ENCODE results near the gene PASK.

PASK gene

GRCh38 chr2:241132538-241133435 is 16.5 kb downstream of the PASK start:
- DNase-seq (ENCODE audit: low spot score): peak; percentile 52
- TF ChIP-seq CTCF (IDR thresholded peaks at IDR 0.05; ENCODE audit: extremely low read depth, missing control alignments): no peak

GRCh38 chr2:241131531-241131930 is 17.7 kb downstream of the PASK start:
- TF ChIP-seq CTCF (IDR thresholded peaks at IDR 0.05; ENCODE audit: extremely low read depth, missing control alignments): no peak
- DNase-seq (ENCODE audit: low spot score): no peak

- TF ChIP-seq CTCF (IDR thresholded peaks at IDR 0.05; ENCODE audit: extremely low read depth, missing control alignments): no peak
- no peak for DNase-seq (ENCODE audit: low spot score)
These were observed 19.0 kb downstream of the PASK start for GRCh38 chr2:241130316-241130715.

GRCh38 chr2:241129086-241129871 is 20.0 kb downstream of the PASK start:
- TF ChIP-seq CTCF (IDR thresholded peaks at IDR 0.05; ENCODE audit: extremely low read depth, missing control alignments): no peak
- DNase-seq (ENCODE audit: low spot score): no peak

- no peak for DNase-seq (ENCODE audit: low spot score)
- TF ChIP-seq CTCF (IDR thresholded peaks at IDR 0.05; ENCODE audit: extremely low read depth, missing control alignments): no peak
These were observed 21.0 kb downstream of the PASK start for GRCh38 chr2:241128266-241128665.

GRCh38 chr2:241126771-241127202 is 22.5 kb downstream of the PASK start:
- no peak for DNase-seq (ENCODE audit: low spot score)
- no peak for TF ChIP-seq CTCF (IDR thresholded peaks at IDR 0.05; ENCODE audit: extremely low read depth, missing control alignments)

- TF ChIP-seq CTCF (IDR thresholded peaks at IDR 0.05; ENCODE audit: extremely low read depth, missing control alignments): no peak
- DNase-seq (ENCODE audit: low spot score): no peak
These were observed 23.1 kb downstream of the PASK start for GRCh38 chr2:241126201-241126611.

Measured in GM20000 (cell line).